NCI-H1417 (cell line): ENCODE measurements around the gene EXOC4.

Experiments used
- DNase-seq, 3 experiments: peaks; one replicate each; lab custom pipeline; 2025; lab: John Stamatoyannopoulos, UW

EXOC4 gene

GRCh38 chr7:133364959-133365690 lies 112.2 kb downstream of the EXOC4 start:
- DNase-seq, result no peak

DNA sequence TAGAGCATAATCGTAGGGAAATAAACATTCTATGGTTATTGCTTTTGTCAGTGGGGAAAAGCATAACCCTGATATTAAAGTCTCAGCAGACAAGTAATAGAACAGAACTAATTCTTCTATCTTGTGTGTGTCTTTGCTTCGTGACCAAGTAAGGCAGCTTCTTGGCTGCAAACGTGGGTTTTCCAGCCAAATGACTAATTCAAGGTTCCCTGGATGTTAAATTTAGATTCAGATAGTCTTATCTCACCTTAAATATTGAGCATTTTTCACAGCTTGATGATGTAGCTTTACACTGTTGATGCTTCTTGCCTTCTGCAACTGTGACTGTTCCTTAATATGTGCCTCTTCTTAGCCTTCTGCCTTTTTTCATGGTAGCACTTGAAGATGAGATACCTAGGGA lies 113.0 kb downstream of the EXOC4 start:
- no peak for DNase-seq

- no peak for DNase-seq
These were observed 114.7 kb downstream of the EXOC4 start for GRCh38 chr7:133367561-133367960.

GRCh38 chr7:133369130-133369529 lies 116.3 kb downstream of the EXOC4 start:
- DNase-seq, result no peak

DNA sequence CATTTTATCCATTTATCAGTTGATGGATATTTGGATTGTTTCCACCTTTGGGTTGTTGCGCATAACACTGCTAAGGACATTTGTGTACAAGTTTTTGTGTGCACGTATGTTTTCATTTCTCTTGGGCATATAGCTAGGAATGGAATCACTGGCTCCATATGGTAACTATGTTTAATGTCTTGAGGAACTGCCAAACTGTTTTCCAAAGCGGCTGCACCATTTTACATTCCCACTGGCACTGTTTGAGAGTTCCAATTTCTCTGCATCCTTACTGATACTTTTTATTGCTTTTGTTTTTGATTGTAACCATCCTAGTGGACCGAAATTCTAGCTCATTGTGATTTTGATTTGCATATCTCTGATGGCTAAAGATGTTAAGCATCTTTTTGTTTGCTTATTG lies 118.7 kb downstream of the EXOC4 start:
- no peak for DNase-seq

- no peak for DNase-seq
These were observed 119.5 kb downstream of the EXOC4 start for GRCh38 chr7:133372337-133372736.

- DNase-seq, result no peak
These were observed 123.6 kb downstream of the EXOC4 start for GRCh38 chr7:133376514-133376913.

DNA sequence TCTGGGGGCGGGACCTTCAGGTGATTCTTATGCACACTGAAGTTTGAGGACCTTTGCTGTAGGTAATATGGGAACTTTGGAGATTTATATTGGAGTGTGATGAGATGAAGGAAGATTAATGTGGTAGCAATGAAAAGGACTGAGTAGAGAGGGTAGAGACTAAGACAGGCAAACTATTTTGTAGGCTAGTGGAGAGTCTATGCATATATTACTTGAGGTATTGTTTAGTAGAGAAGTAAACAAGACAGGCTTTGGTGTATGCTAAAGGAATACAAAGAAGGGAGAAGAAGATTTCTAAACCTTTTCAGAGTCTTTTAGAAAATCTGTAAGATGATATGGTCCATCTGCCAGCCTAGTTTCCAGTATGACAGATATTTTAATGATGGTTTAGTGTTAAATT lies 129.1 kb downstream of the EXOC4 start:
- no peak for DNase-seq

DNA sequence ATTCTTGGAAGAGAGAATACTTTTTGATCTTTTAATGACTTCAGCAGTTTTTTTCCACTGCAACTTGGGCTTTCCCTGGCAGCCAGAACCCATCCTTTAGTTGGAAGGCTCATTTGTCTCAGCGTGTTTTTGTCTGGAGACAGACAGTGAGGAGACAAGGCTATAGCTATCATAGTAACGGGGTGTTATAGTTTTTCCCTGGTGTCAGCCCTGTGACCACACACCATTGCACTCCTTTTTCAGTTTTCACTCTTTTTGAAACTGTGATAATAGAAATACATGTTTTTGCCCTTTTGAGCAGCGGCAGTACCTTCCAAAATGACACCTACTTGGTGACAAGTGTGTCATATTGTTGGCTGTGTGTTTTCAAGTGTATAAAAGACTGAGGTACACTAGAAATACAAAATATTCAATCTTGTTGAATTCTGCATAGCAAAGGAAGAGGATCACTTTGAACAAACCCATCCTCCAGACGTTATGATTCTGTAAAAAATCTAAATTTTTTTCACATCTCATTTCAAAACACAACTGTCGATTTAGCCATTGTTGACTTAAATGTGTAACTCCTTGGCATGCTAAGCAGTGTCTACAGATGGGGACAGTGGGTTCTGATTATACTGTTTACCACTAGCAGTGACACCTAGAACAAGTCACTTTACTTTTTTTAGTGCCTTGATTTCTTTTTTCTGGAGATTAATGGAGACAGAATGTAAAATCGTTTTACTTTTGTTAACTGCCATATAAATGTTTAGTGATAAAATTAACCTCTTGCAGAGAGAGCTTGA lies 130.1 kb downstream of the EXOC4 start:
- DNase-seq, result no peak

- peak in 1 of 3 experiments; percentile 12 for DNase-seq
These were observed 133.3 kb downstream of the EXOC4 start for GRCh38 chr7:133386205-133386604.

GRCh38 chr7:133389727-133390126 lies 136.8 kb downstream of the EXOC4 start:
- DNase-seq, result no peak

DNA sequence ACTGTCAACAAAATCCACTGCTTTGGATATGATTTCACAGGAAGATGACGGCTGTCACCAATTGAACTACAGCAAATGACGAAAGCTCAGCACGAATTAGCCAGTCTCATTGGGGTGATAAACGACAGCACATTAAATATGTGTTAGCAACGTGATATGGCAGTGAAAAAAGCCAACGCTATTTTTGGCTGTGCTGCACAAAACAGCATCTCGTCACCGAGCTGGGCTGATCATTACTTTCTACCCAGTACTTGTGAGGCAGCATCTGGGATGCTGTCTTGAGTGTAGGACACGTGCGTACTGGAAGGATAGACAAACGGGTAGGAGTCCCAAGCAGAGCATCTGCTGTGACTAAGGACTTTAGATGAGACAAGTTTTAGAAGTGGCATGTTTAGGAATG lies 138.3 kb downstream of the EXOC4 start:
- no peak for DNase-seq

DNA sequence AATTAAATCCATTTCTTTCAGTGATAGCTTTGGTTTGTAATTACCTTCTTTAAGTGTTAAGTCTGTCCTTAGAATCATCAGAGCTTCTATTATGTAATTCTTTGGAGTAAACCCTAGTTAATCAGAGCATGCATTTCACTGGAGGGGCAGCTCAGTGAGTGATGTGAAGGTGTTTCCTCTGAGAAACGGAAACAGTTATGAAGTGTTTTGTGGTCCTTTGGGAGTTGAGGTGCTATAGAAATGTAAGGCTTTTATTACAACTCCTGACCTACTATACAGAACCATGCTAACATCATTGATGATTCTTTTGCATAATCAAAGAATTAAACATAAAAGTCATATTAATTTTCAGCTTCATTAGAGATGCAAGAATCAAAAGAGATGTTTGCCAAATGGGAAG lies 141.5 kb downstream of the EXOC4 start:
- no peak for DNase-seq

GRCh38 chr7:133395551-133395950 lies 142.7 kb downstream of the EXOC4 start:
- no peak for DNase-seq

- DNase-seq, result no peak
These were observed 145.6 kb downstream of the EXOC4 start for GRCh38 chr7:133398506-133398905.

DNA sequence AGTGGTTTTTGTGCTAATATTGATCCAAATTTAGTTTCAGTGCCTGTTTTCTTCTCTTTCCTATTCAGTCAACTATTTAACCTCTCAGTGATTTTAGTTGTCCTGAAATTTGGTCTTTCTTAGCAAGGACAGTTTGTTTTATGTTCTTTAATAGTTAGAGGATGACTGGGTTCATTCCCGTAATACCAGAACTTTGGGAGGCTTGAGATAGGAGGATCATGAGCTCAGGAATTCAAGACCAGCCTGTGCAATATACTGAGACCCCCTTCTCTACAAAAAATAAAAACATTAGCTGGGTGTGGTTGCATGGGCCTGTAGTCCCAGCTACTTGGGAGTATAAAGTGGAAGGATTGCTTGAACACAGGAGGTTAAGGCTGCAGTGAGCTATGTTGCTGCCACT lies 148.3 kb downstream of the EXOC4 start:
- no peak for DNase-seq

DNA sequence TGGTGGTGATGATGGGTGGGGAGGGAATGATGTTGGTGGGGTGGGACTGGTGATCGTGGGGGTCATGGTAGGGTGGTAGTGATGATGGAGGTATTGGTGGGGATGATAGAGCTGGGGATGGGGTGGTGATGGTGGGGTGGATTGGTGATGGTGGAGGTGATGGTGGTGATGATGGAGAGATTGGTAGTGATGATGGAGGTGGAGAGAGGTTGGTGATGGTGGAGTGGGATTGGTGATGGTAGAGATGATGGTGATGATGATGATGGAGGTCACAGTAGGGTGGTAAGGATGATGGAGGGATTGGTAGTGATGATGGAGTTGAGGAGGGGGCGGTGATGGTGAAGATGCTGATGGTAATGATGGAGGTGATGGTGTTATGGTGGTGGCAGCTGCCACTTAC lies 155.3 kb downstream of the EXOC4 start:
- no peak for DNase-seq

- no peak for DNase-seq
These were observed 156.5 kb downstream of the EXOC4 start for GRCh38 chr7:133409421-133409820.

GRCh38 chr7:133409966-133410365 lies 157.1 kb downstream of the EXOC4 start:
- DNase-seq, result no peak

DNA sequence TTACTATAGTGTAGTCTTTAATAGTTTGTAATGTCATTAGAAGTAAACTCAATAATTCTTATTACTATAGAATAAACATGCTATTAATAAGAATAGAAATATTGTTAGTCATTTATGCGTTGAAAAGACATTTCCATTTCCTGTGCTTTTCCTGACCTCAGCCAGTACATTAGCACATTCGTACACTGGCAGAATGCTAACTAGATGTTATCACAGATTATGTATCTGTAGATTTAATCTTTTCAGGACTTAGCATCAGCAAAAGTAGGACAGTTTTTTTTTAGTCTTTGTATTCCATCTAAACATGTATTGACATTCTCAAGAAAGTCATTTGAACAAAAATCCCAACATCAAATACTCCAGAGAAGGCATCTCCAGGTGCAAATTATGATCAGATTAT lies 158.5 kb downstream of the EXOC4 start:
- DNase-seq, result no peak

DNA sequence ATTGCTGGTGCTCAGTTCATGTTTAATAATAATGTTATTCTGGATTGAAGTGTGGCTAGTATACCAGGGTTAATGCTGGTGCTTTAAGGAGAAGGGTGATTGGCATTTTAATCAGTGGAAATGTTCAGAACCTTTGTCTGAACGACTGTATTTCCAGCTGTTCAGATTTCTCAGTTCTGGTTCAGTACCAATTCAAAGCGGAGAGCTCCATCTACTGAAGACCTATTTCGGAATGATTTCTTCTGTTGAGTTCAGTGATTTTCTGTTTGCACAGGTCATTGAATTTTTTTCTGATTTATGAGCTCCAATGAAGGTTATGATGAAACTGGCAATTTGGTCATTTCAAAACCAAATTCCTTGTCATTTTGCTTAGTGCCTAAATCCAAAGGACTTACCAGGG lies 160.1 kb downstream of the EXOC4 start:
- DNase-seq, result peak in 1 of 3 experiments; percentile 22

DNA sequence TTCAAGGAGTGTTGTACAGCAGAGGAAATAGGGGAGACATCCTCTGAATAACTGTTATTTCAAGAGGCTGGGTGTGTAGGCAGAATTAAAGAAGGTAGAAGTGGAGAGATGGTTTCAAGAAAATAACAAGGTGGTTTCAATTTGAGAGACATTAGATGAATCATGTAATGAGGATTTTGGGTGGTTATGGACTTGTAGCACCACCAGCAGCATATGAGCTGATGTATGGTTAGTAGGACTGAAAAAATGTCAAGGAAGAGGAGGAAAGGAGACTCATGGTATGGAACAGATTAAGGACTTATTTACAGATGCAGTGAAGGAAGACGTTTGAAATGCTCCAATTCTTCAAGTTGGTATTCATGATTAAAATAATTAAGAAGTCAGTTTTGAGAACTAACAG lies 166.2 kb downstream of the EXOC4 start:
- DNase-seq, result no peak

- DNase-seq, result no peak
These were observed 170.7 kb downstream of the EXOC4 start for GRCh38 chr7:133423618-133424017.

DNA sequence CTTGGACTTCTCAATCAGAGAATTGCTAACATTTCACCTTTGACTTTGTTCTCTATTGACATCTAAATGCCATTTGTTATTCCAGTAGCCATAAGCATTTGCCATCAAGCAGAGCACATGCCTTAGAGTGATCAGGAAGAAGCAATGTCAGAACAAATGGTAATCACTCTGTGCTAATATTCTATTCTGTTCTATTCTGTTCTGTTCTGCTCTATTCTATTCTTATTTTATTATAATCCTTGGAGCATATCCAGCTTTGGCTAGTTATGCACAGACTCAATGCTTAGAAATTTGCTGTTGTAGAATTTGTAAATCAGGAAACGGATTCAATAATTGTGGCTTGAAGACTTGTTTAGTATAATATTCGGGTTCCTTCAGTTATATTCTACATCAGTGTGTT lies 175.4 kb downstream of the EXOC4 start:
- no peak for DNase-seq
